Adipocyte (in vitro differentiated cells): ENCODE measurements around the gene HOXB5.

Source experiments
- DNase-seq: peaks from one replicate; pipeline ENCODE4 v3.0.0-alpha.2; 2015; ENCODE audit warnings: low read depth
- H3K27me3 ChIP-seq: replicated peaks from 2 replicates; pipeline ENCODE4 v1.7.0; 2013; ENCODE audit warnings: mild to moderate bottlenecking, low read length, moderate library complexity; ENCODE audit not compliant: control insufficient read depth, insufficient read depth
- H3K36me3 ChIP-seq: 2 replicates; pipeline ENCODE4 v1.7.0; 2013; ENCODE audit warnings: low read length, mild to moderate bottlenecking, moderate library complexity; ENCODE audit not compliant: control insufficient read depth, insufficient read depth, severe bottlenecking
- H3K4me1 ChIP-seq: 2 replicates; pipeline ENCODE4 v1.7.0; 2013; ENCODE audit warnings: mild to moderate bottlenecking, low read length, moderate library complexity; ENCODE audit not compliant: control insufficient read depth, insufficient read depth
- H3K4me3 ChIP-seq: 2 replicates; pipeline ENCODE4 v1.7.0; 2013; ENCODE audit warnings: mild to moderate bottlenecking, low read length, moderate library complexity
- H3K9ac ChIP-seq: 2 replicates; pipeline ENCODE4 v1.7.0; 2013; ENCODE audit warnings: mild to moderate bottlenecking, low read length, moderate library complexity
- H3K9me3 ChIP-seq: 2 replicates; pipeline ENCODE4 v1.7.0; 2013; ENCODE audit warnings: mild to moderate bottlenecking, low read length, moderate library complexity; ENCODE audit not compliant: control insufficient read depth

HOXB5 gene

GRCh38 chr17:48634493-48635208 is 41.1 kb upstream of the HOXB5 start:
- H3K9ac ChIP-seq = no peak overlapping the region
- no peak for DNase-seq
- H3K27me3 ChIP-seq = peaks cover 97% of the 10 kb centered on the region
- no peaks in the 10 kb centered on the region for H3K36me3 ChIP-seq
- H3K4me3 ChIP-seq = no peak overlapping the region
- H3K9me3 ChIP-seq = no peaks in the 10 kb centered on the region
- H3K4me1 ChIP-seq = no peaks in the 10 kb centered on the region

- no peak overlapping the region for H3K9ac ChIP-seq
- H3K27me3 ChIP-seq = peaks cover 96% of the 10 kb centered on the region
- H3K4me3 ChIP-seq = no peak overlapping the region
- DNase-seq = no peak
- H3K4me1 ChIP-seq = no peaks in the 10 kb centered on the region
- H3K36me3 ChIP-seq = no peaks in the 10 kb centered on the region
- H3K9me3 ChIP-seq = no peaks in the 10 kb centered on the region
Measured at GRCh38 chr17:48633266-48633677, 39.7 kb upstream of the HOXB5 start.

GRCh38 chr17:48632579-48633265 is 39.1 kb upstream of the HOXB5 start:
- Histone ChIP-seq H3K4me1 (no peaks in the 10 kb centered on the region), H3K9ac (no peak overlapping the region), H3K4me3 (no peak overlapping the region), H3K27me3 (peaks cover 96% of the 10 kb centered on the region), H3K9me3 (no peaks in the 10 kb centered on the region), H3K36me3 (no peaks in the 10 kb centered on the region)
- DNase-seq = no peak

GRCh38 chr17:48631693-48632578 is 38.4 kb upstream of the HOXB5 start:
- Histone ChIP-seq H3K36me3 (no peaks in the 10 kb centered on the region), H3K4me3 (no peak overlapping the region), H3K9me3 (no peaks in the 10 kb centered on the region), H3K9ac (no peak overlapping the region), H3K27me3 (peaks cover 96% of the 10 kb centered on the region), H3K4me1 (no peaks in the 10 kb centered on the region)
- no peak for DNase-seq

GRCh38 chr17:48630925-48631692 is 37.5 kb upstream of the HOXB5 start:
- Histone ChIP-seq H3K36me3 (no peaks in the 10 kb centered on the region), H3K4me3 (no peak overlapping the region), H3K27me3 (peaks cover 94% of the 10 kb centered on the region), H3K4me1 (no peaks in the 10 kb centered on the region), H3K9ac (no peak overlapping the region), H3K9me3 (no peaks in the 10 kb centered on the region)
- no peak for DNase-seq

- H3K36me3 ChIP-seq = no peaks in the 10 kb centered on the region
- H3K4me1 ChIP-seq = no peaks in the 10 kb centered on the region
- H3K27me3 ChIP-seq = peaks cover 86% of the 10 kb centered on the region
- H3K4me3 ChIP-seq = no peak overlapping the region
- no peak for DNase-seq
- no peaks in the 10 kb centered on the region for H3K9me3 ChIP-seq
- H3K9ac ChIP-seq = no peak overlapping the region
Measured at GRCh38 chr17:48630009-48630924, 36.7 kb upstream of the HOXB5 start.

- H3K9me3 ChIP-seq = no peaks in the 10 kb centered on the region
- no peak overlapping the region for H3K9ac ChIP-seq
- no peak overlapping the region for H3K4me3 ChIP-seq
- H3K27me3 ChIP-seq = peaks cover 83% of the 10 kb centered on the region
- H3K4me1 ChIP-seq = no peaks in the 10 kb centered on the region
- no peaks in the 10 kb centered on the region for H3K36me3 ChIP-seq
- no peak for DNase-seq
Measured at GRCh38 chr17:48629411-48629759, 35.8 kb upstream of the HOXB5 start.

- no peak for DNase-seq
- Histone ChIP-seq H3K27me3 (peaks cover 83% of the 10 kb centered on the region), H3K36me3 (no peaks in the 10 kb centered on the region), H3K4me1 (no peaks in the 10 kb centered on the region), H3K9ac (no peak overlapping the region), H3K9me3 (no peaks in the 10 kb centered on the region), H3K4me3 (no peak overlapping the region)
Measured at GRCh38 chr17:48628649-48629410, 35.3 kb upstream of the HOXB5 start.

- Histone ChIP-seq H3K9me3 (no peaks in the 10 kb centered on the region), H3K4me3 (no peak overlapping the region), H3K27me3 (peaks cover 83% of the 10 kb centered on the region), H3K9ac (no peak overlapping the region), H3K4me1 (no peaks in the 10 kb centered on the region), H3K36me3 (no peaks in the 10 kb centered on the region)
- no peak for DNase-seq
Measured at GRCh38 chr17:48627623-48628521, 34.3 kb upstream of the HOXB5 start.
